T-helper 17 cell (primary cell): ENCODE data around the gene DSCAM. TPM values are rescaled to one million over a fixed set of nuclear protein-coding genes. Genes with fewer than 3 reads are reported as not detected.
A peak's percentile ranks its signal among the peaks of the same experiment; 100 is the strongest.

Source experiments
- ATAC-seq: fragments of 150-1000 bp; cut with Tn5 transposase; 2 replicates; pipeline ENCODE4 v1.10.0; 2021; ENCODE audit warnings: mild to moderate bottlenecking, moderate library complexity
- DNase-seq, 3 donors: peaks; one replicate each; pipeline versions ENCODE4 v3.0.0 to v3.0.0-alpha.2; 2020 to 2021
- H3K9me3 ChIP-seq: one replicate; pipeline ENCODE4 v1.7.0; 2013; ENCODE audit warnings: low read length, mild to moderate bottlenecking; ENCODE audit not compliant: control insufficient read depth, poor library complexity, severe bottlenecking
- H3K27ac Mint-ChIP-seq: one replicate; pipeline ENCODE4 v1.8.0; 2022; ENCODE audit warnings: mild to moderate bottlenecking, moderate library complexity, mixed read lengths
- H3K27me3 Mint-ChIP-seq: one replicate; pipeline ENCODE4 v1.8.0; 2022; ENCODE audit warnings: mixed read lengths
- H3K36me3 Mint-ChIP-seq: one replicate; pipeline ENCODE4 v1.8.0; 2022; ENCODE audit warnings: low read depth, mixed read lengths
- H3K4me1 Mint-ChIP-seq: one replicate; pipeline ENCODE4 v1.8.0; 2022; ENCODE audit warnings: mild to moderate bottlenecking, mixed read lengths
- H3K4me3 Mint-ChIP-seq: one replicate; pipeline ENCODE4 v1.8.0; 2022; ENCODE audit warnings: mild to moderate bottlenecking, moderate library complexity, mixed read lengths
- total RNA-seq, 4 donors: library from RNA in 2 of 4; stranded (reverse) in 2 of 4; gene quantifications; one replicate each; pipeline ENCODE4 v1.2.3 and lab custom pipeline; 2022 to 2026

DSCAM gene
- total RNA-seq, 2 donors from 2014 or later = not detected

DNA sequence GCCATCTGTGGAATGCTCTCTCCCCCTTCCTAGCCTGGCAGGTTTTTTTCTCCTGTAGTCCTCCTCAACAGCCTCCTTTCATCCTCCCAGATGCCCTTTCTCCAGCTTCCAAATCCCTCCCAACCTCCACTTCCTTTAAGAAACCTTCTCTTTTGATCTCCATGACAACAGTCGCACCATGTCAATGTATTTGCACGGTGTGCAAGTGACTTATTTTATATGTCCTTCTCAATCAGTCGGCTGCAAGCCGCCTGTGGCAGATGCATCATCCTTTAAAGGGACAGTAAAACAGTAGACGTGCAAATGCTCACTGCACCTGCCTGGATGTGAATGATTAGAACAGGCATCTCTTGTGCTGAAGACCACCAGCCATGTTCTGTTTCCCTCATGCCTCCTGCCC lies 694.5 kb downstream of the DSCAM start:
- no peak overlapping the region for H3K27ac Mint-ChIP-seq
- no peaks in the 10 kb centered on the region for H3K27me3 Mint-ChIP-seq
- H3K4me3 Mint-ChIP-seq = no peak overlapping the region
- no peaks in the 10 kb centered on the region for H3K9me3 ChIP-seq
- ATAC-seq (no peak), DNase-seq (no peak)
- no peaks in the 10 kb centered on the region for H3K36me3 Mint-ChIP-seq
- no peaks in the 10 kb centered on the region for H3K4me1 Mint-ChIP-seq

DNA sequence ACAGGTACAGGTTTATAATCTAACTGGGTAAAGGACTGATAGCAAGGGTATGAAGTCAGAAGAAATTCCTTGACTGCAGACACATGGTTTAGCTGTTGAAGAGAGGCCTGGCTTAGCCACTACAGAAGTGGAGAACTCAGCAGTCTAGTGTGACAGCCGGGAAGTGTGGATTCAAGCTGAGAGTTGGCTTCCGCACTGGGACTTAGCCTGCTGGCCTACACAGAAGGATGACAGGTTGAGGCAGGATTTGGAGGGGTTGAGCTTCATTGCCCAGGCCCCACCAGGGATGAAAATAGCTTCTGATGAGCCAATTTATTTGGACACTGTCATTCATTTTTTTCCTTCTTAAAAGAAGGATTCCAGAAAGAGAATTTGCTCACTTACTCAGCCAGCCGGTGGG lies 695.3 kb downstream of the DSCAM start:
- no peaks in the 10 kb centered on the region for H3K36me3 Mint-ChIP-seq
- ATAC-seq = no peak
- H3K4me3 Mint-ChIP-seq = no peak overlapping the region
- H3K27ac Mint-ChIP-seq = no peak overlapping the region
- no peak for DNase-seq
- no peaks in the 10 kb centered on the region for H3K4me1 Mint-ChIP-seq
- H3K9me3 ChIP-seq = no peaks in the 10 kb centered on the region
- H3K27me3 Mint-ChIP-seq = no peaks in the 10 kb centered on the region

DNA sequence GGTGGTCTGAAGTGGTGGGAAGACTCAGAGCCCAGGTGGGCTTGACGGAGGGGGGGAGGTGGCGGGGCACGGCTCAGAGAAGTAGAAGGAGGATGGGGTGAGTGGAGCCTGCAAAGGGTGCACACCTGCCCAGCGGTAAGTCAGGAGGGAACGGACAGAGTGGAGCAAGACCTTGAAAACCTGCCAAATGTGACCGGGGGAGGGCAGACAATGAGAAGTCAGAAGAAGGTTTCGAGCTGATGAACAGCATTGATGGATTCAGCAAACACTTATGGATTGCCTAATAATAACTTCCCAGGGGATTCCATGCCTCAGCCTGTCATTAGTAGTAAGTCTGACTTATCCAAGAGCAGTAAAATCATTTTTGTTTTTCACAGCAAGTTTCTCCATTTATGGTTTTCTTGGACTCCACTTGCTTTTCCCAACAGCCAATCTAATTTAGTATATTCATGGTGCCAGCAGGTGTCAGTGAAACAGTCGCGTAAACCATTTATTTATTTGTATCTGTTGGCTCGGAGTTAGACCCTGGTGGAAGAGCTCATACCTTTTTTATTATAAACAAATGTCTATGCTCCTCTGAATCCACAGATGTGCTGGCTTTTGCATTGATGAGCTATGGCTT lies 700.6 kb downstream of the DSCAM start:
- Mint-ChIP-seq H3K4me3 (no peak overlapping the region), H3K36me3 (no peaks in the 10 kb centered on the region), H3K27ac (no peak overlapping the region), H3K27me3 (no peaks in the 10 kb centered on the region), H3K4me1 (no peaks in the 10 kb centered on the region)
- no peaks in the 10 kb centered on the region for H3K9me3 ChIP-seq
- ATAC-seq = no peak
- no peak for DNase-seq

DNA sequence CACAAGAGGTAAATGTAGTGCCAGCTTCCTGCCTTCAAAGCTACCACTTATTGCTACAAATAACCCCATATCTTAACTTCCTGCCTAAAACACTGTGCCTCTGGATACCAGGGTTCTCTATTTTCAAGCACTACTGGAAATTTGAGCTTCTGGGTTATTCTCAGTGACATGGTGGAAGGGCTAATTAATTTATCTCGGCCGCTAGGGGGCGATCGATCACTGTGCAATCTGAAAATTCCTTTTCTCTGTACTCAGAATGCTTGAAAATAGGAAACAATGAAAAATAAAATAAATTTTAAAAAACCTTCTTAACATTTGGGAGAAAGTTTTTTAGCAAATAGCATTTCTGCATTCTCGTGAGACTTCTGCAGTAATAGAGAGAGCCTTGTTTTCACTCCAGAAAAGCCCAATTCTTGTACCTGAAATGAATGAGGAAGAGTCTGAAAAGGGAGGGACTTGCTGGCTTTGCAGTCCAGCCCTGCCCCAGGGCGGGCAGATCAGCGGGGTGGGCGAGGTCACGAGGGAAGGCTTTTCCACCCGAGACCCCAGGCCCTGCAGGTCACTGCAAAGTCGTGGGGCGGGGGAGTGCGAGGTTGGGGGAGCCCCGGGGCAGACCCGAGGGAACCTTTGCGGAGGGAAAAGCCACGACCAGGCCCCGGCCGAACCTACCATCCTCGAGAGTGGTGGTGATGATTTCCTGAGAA lies 703.0 kb downstream of the DSCAM start:
- Mint-ChIP-seq H3K4me3 (no peak overlapping the region), H3K27ac (no peak overlapping the region), H3K36me3 (no peaks in the 10 kb centered on the region), H3K4me1 (no peaks in the 10 kb centered on the region), H3K27me3 (no peaks in the 10 kb centered on the region)
- DNase-seq (peak in 1 of 3 donors; percentile 6), ATAC-seq (no peak)
- no peaks in the 10 kb centered on the region for H3K9me3 ChIP-seq

DNA sequence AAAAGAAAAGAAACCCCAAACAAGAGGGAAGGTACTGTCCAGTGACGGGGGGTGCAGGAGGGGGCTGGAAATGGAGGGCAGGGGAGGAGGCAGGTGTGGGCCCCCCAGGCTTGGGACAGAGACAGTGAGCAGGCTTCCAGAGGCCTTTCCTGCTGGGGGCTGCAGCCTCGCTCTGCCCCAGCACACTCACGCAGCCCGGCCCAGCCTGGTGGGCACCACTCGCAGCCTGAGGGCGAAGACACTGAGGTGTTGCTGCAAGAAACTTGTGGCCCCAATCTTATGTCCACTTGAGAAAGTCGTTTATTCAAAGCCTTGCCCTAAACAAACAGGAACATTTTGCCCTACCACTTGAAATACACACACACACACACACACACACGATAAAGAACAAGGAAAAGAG lies 705.3 kb downstream of the DSCAM start:
- ATAC-seq = no peak
- no peaks in the 10 kb centered on the region for H3K9me3 ChIP-seq
- H3K4me1 Mint-ChIP-seq = no peaks in the 10 kb centered on the region
- no peak overlapping the region for H3K27ac Mint-ChIP-seq
- no peaks in the 10 kb centered on the region for H3K36me3 Mint-ChIP-seq
- DNase-seq = no peak
- no peaks in the 10 kb centered on the region for H3K27me3 Mint-ChIP-seq
- H3K4me3 Mint-ChIP-seq = no peak overlapping the region

- Mint-ChIP-seq H3K36me3 (no peaks in the 10 kb centered on the region), H3K27ac (no peak overlapping the region), H3K4me1 (no peaks in the 10 kb centered on the region), H3K4me3 (no peak overlapping the region), H3K27me3 (no peaks in the 10 kb centered on the region)
- no peak for ATAC-seq
- H3K9me3 ChIP-seq = no peaks in the 10 kb centered on the region
- no peak for DNase-seq
These were observed 706.3 kb downstream of the DSCAM start for GRCh38 chr21:40140675-40141074.

GRCh38 chr21:40139636-40140035 lies 707.3 kb downstream of the DSCAM start:
- Mint-ChIP-seq H3K36me3 (no peaks in the 10 kb centered on the region), H3K27me3 (no peaks in the 10 kb centered on the region), H3K27ac (no peak overlapping the region), H3K4me1 (no peaks in the 10 kb centered on the region), H3K4me3 (no peak overlapping the region)
- ATAC-seq (no peak), DNase-seq (no peak)
- H3K9me3 ChIP-seq = no peaks in the 10 kb centered on the region

DNA sequence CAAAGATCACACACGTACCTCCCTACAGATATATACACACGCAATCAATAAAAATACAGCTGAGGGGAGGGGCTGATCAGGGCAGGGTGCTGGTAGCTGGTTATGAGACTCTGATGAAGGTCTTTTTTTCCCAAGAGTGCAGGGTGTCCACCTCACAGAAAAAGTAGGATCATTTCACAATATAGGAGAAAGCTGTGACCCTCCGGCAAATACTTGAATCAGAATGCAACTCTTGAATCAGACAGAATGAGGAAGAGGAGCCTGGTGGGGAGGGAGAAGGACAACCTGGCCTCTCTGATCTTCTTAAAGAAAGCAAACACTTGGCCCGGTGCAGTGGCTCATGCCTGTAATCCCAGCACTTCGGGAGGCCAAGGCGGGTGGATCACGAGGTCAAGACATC lies 710.4 kb downstream of the DSCAM start:
- H3K9me3 ChIP-seq = no peaks in the 10 kb centered on the region
- Mint-ChIP-seq H3K4me3 (no peak overlapping the region), H3K27ac (no peak overlapping the region), H3K36me3 (no peaks in the 10 kb centered on the region), H3K4me1 (no peaks in the 10 kb centered on the region), H3K27me3 (no peaks in the 10 kb centered on the region)
- no peak for ATAC-seq
- no peak for DNase-seq

DNA sequence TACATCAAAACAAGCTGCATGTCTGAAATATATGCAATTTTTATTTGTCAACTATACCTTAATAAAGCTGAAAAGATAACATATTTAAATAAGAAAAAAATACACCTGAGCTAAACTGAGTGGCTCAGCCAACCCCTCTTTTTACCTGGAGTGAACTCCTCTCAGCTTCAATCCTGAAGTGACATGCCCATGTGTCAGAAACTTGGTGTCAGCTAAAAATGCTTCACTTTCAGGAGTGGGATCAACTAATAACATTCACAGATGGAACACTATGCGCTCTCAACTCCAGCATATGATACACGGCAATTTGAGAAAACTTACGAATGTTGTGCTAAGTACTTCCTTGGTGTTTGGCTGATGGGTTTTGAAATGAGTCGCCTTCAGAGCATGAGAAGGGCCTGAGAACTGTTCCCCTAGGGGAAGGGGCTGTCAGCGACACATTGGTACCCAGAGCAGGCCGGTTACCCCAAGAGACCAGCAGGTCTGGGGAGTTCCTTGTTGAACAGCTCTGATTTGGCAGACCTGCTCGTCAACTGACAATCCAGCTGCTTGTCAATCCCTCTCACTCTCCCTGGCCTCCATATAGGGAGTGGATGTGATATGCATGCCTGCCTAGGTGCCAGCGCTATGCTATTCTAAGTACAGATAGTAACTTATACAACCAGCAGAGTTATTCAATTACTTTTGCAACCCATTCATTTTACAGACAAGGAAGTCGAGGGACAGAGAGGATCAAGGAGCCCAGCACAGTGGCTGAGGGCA lies 712.0 kb downstream of the DSCAM start:
- ATAC-seq = no peak
- no peak overlapping the region for H3K4me3 Mint-ChIP-seq
- H3K27ac Mint-ChIP-seq = no peak overlapping the region
- no peak for DNase-seq
- no peaks in the 10 kb centered on the region for H3K9me3 ChIP-seq
- no peaks in the 10 kb centered on the region for H3K4me1 Mint-ChIP-seq
- no peaks in the 10 kb centered on the region for H3K36me3 Mint-ChIP-seq
- H3K27me3 Mint-ChIP-seq = no peaks in the 10 kb centered on the region

DNA sequence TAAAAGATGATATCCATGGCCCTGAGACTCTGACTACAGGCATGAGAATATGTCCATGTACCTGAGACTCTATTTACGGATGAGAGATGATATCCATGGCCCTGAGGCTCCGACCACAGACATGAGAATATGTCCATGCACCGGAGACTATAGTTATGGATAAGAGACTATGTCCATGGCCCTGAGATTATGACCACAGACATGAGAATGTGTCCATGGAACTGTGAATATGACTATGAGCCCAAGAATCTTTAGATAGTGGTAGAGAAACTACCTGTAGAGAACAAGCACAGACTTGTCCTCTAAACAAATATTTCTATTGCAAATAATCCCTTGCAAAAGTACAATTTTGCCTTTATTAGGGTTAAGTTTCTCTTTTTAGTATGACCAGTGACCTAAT lies 716.5 kb downstream of the DSCAM start:
- H3K9me3 ChIP-seq = no peaks in the 10 kb centered on the region
- ATAC-seq = no peak
- Mint-ChIP-seq H3K36me3 (no peaks in the 10 kb centered on the region), H3K27ac (no peak overlapping the region), H3K4me1 (no peaks in the 10 kb centered on the region), H3K27me3 (no peaks in the 10 kb centered on the region), H3K4me3 (no peak overlapping the region)
- no peak for DNase-seq

DNA sequence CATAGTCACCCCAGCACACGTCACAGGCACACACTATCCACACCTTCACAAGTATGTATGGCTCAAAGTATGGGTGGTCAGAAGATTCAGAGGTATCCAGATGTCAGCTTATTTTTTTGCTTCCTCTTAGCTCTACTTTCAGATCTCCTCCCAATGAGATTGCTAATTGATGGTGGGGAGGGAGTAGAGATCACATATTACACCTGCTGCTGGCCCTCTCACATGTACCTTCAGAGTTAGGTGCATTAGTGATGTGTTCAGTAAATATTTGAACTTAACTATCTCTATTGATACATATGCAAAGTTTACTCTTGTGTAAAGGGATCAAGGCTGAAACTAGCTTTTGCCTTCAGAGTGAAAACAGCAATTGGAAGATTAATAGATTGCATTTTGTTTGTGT lies 717.1 kb downstream of the DSCAM start:
- no peaks in the 10 kb centered on the region for H3K9me3 ChIP-seq
- Mint-ChIP-seq H3K36me3 (no peaks in the 10 kb centered on the region), H3K27ac (no peak overlapping the region), H3K4me3 (no peak overlapping the region), H3K4me1 (no peaks in the 10 kb centered on the region), H3K27me3 (no peaks in the 10 kb centered on the region)
- DNase-seq (no peak), ATAC-seq (no peak)

GRCh38 chr21:40128891-40129290 lies 718.1 kb downstream of the DSCAM start:
- no peak for DNase-seq
- no peak for ATAC-seq
- H3K9me3 ChIP-seq = no peaks in the 10 kb centered on the region
- no peak overlapping the region for H3K4me3 Mint-ChIP-seq
- no peaks in the 10 kb centered on the region for H3K4me1 Mint-ChIP-seq
- no peak overlapping the region for H3K27ac Mint-ChIP-seq
- H3K27me3 Mint-ChIP-seq = no peaks in the 10 kb centered on the region
- H3K36me3 Mint-ChIP-seq = no peaks in the 10 kb centered on the region

DNA sequence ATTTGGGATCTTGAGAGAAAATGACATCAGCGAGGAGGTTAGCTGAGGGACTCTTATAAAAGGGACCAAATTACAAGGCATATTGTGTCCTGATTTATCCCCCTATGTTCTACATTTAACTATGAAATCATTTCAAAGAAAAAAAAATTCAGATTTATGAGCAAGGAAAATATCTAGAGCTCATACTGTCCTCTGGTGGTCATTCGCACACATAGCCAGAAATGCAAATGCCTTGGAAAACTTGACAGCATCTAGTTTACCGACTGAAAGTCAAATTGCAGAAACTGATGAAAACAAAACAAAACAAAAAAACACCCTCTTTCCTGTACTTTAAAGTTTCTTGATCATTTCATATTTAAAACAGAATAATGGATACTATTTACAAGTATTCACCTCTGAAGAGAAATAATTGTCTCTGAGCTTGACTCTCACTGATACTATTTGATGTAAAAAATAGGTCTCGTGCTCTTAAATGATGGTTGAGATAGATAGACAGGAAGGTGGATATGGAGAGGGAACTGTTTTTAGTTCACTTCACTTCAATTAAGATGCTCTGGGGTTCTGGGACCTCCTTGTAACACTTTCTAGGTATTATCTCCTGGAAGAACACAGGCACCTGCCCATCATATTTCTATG lies 725.9 kb downstream of the DSCAM start:
- no peaks in the 10 kb centered on the region for H3K27me3 Mint-ChIP-seq
- no peak for ATAC-seq
- H3K4me3 Mint-ChIP-seq = no peak overlapping the region
- no peaks in the 10 kb centered on the region for H3K36me3 Mint-ChIP-seq
- H3K9me3 ChIP-seq = no peaks in the 10 kb centered on the region
- H3K27ac Mint-ChIP-seq = no peak overlapping the region
- no peak for DNase-seq
- no peaks in the 10 kb centered on the region for H3K4me1 Mint-ChIP-seq
